IMR-90 (cell line): ENCODE measurements around the gene GATAD2A. TPM values are rescaled to one million over a fixed set of nuclear protein-coding genes. Genes with fewer than 3 reads are reported as not detected.

Experiments
- ATAC-seq: fragments of 200-7000 bp; cut with Tn5 transposase; 2 replicates; pipeline ENCODE4 v1.9.1; 2020; ENCODE audit warnings: low read depth, mild to moderate bottlenecking, moderate library complexity
- BruUV-seq: library from RNA; stranded (reverse); fragments of 400-500 nt; replicated peaks from 2 replicates; lab custom pipeline; 2021; lab: Mats Ljungman, UMichigan
- CTCF ChIA-PET: fragments of 300-600 bp; formaldehyde crosslinking; extraction: SDS; loops from one replicate; lab custom pipeline; 2021; ENCODE audit warnings: antibody characterized with exemption; lab: Yijun Ruan, JAX
- POLR2A ChIA-PET: fragments of 300-600 bp; sonication (Branson Sonifier 250); formaldehyde crosslinking; loops from one replicate; lab custom pipeline; 2022; ENCODE audit warnings: antibody characterized with exemption; ENCODE audit not compliant: unreplicated experiment; lab: Charles Lee
- DNase-seq: peaks from one replicate; pipeline ENCODE4 v3.0.0; 2013
- H2AFZ ChIP-seq: replicated peaks from 2 replicates; pipeline ENCODE3; 2013; ENCODE audit warnings: low read length, mild to moderate bottlenecking; ENCODE audit not compliant: poor library complexity
- H2AK5ac ChIP-seq: 2 replicates; pipeline ENCODE4 v1.6.1; 2013; ENCODE audit warnings: low read depth, low read length, inconsistent platforms
- H2AK9ac ChIP-seq: replicated peaks from 2 replicates; pipeline ENCODE3; 2013; ENCODE audit warnings: mild to moderate bottlenecking, low read depth, low read length, moderate library complexity; ENCODE audit not compliant: poor library complexity
- H2BK120ac ChIP-seq: 2 replicates; pipeline ENCODE4 v1.6.1; 2013; ENCODE audit warnings: low read depth, low read length, inconsistent platforms
- H2BK15ac ChIP-seq: 3 replicates; pipeline ENCODE4 v1.6.1; 2013; ENCODE audit warnings: low read depth, low read length, inconsistent platforms
- H2BK20ac ChIP-seq: 2 replicates; pipeline ENCODE4 v1.6.1; 2013; ENCODE audit warnings: low read depth, mild to moderate bottlenecking, inconsistent platforms, low read length, moderate library complexity
- H2BK5ac ChIP-seq: 2 replicates; pipeline ENCODE4 v1.6.1; 2013; ENCODE audit warnings: mild to moderate bottlenecking, low read depth, low read length, inconsistent platforms; ENCODE audit not compliant: poor library complexity, severe bottlenecking
- H3K14ac ChIP-seq: replicated peaks from 2 replicates; pipeline ENCODE4 v1.6.1; 2013; ENCODE audit warnings: low read depth, low read length, inconsistent platforms
- H3K18ac ChIP-seq: 2 replicates; pipeline ENCODE4 v1.6.1; 2013; ENCODE audit warnings: low read depth, low read length, control low read depth
- H3K23ac ChIP-seq: 2 replicates; pipeline ENCODE4 v1.6.1; 2013; ENCODE audit warnings: low read depth, low read length, inconsistent platforms
- H3K27ac ChIP-seq: 2 replicates; pipeline ENCODE4 v1.5.1; 2013; ENCODE audit warnings: mild to moderate bottlenecking, control low read depth, low read length; ENCODE audit not compliant: insufficient read depth
- H3K27me3 ChIP-seq: 2 replicates; pipeline ENCODE4 v1.6.1; 2013; ENCODE audit warnings: low read length; ENCODE audit not compliant: control insufficient read depth, insufficient read depth
- H3K36me3 ChIP-seq: 2 replicates; pipeline ENCODE4 v1.6.1; 2013; ENCODE audit warnings: low read length, mixed read lengths; ENCODE audit not compliant: control insufficient read depth, insufficient read depth
- H3K4ac ChIP-seq: 2 replicates; pipeline ENCODE4 v1.6.1; 2013; ENCODE audit warnings: low read depth, low read length, inconsistent platforms
- H3K4me1 ChIP-seq: 2 replicates; pipeline ENCODE4 v1.6.1; 2013; ENCODE audit warnings: low read length, mixed read lengths; ENCODE audit not compliant: control insufficient read depth, insufficient read depth
- H3K4me2 ChIP-seq: 2 replicates; pipeline ENCODE4 v1.6.1; 2013; ENCODE audit warnings: low read depth, mild to moderate bottlenecking, control low read depth, low read length, moderate library complexity
- H3K4me3 ChIP-seq: 2 replicates; pipeline ENCODE4 v1.5.1; 2013; ENCODE audit warnings: low read depth, mild to moderate bottlenecking, control low read depth, low read length, moderate library complexity; ENCODE audit not compliant: insufficient read depth
- H3K56ac ChIP-seq: 2 replicates; pipeline ENCODE4 v1.6.1; 2013; ENCODE audit warnings: low read length, inconsistent platforms; ENCODE audit not compliant: insufficient read depth; ENCODE audit errors: extremely low read depth
- H3K79me1 ChIP-seq, 2 experiments: 2 replicates each; pipeline ENCODE4 v1.6.1; 2013; ENCODE audit warnings: low read length in 2 of 2, inconsistent platforms in 1 of 2, low read depth in 1 of 2
- H3K9ac ChIP-seq: 2 replicates; pipeline ENCODE4 v1.6.1; 2013; ENCODE audit warnings: low read depth, low read length, control low read depth
- H3K9me1 ChIP-seq: 2 replicates; pipeline ENCODE4 v1.6.1; 2013; ENCODE audit warnings: low read length, inconsistent platforms; ENCODE audit not compliant: insufficient read depth
- H3K9me3 ChIP-seq: 2 replicates; pipeline ENCODE4 v1.6.1; 2013; ENCODE audit warnings: low read length; ENCODE audit not compliant: control insufficient read depth, insufficient read depth
- H4K20me1 ChIP-seq: 2 replicates; pipeline ENCODE4 v1.6.1; 2013; ENCODE audit warnings: low read length, inconsistent platforms; ENCODE audit not compliant: insufficient read depth
- H4K5ac ChIP-seq: 2 replicates; pipeline ENCODE4 v1.6.1; 2013; ENCODE audit warnings: mild to moderate bottlenecking, low read depth, low read length, control low read depth
- H4K8ac ChIP-seq, 2 experiments: 2 replicates each; pipeline ENCODE4 v1.6.1; 2013; ENCODE audit warnings: low read depth in 2 of 2, low read length in 2 of 2, control low read depth in 1 of 2, inconsistent platforms in 1 of 2
- H4K91ac ChIP-seq: 2 replicates; pipeline ENCODE4 v1.6.1; 2013; ENCODE audit warnings: low read depth, low read length, inconsistent platforms; ENCODE audit not compliant: insufficient read depth
- CEBPB ChIP-seq: IDR thresholded peaks from 2 replicates; pipeline ENCODE4 v1.6.1; 2012; ENCODE audit warnings: low read depth, low read length, improper control_type of control experiment
- CTCF ChIP-seq: conservative IDR thresholded peaks from 2 replicates; pipeline ENCODE4 v1.5.1; 2012; ENCODE audit warnings: mild to moderate bottlenecking, low read depth, low read length, improper control_type of control experiment
- MAZ ChIP-seq: IDR thresholded peaks from 2 replicates; pipeline ENCODE4 v1.6.1; 2012; ENCODE audit warnings: low read depth, mild to moderate bottlenecking, low read length, improper control_type of control experiment, moderate library complexity, borderline replicate concordance
- MXI1 ChIP-seq: IDR thresholded peaks from 2 replicates; pipeline ENCODE4 v1.6.1; 2012; ENCODE audit warnings: low read depth, mild to moderate bottlenecking, low read length, moderate library complexity, borderline replicate concordance
- NFE2L2 ChIP-seq: fragments of 150-350 bp; IDR thresholded peaks from 2 replicates; pipeline ENCODE4 v1.6.1; 2016; ENCODE audit warnings: low read depth, mild to moderate bottlenecking, low read length
- RAD21 ChIP-seq: IDR thresholded peaks from 2 replicates; pipeline ENCODE4 v1.6.1; 2012; ENCODE audit warnings: low read length, improper control_type of control experiment
- RCOR1 ChIP-seq: IDR thresholded peaks from 2 replicates; pipeline ENCODE4 v1.6.1; 2012; ENCODE audit warnings: mild to moderate bottlenecking, low read length, improper control_type of control experiment; ENCODE audit not compliant: insufficient replicate concordance
- RFX5 ChIP-seq: IDR thresholded peaks from 2 replicates; pipeline ENCODE4 v1.8.0; 2012; ENCODE audit warnings: low read depth, mild to moderate bottlenecking, low read length, moderate library complexity
- USF2 ChIP-seq: fragments of 150-350 bp; IDR thresholded peaks from 2 replicates; pipeline ENCODE4 v1.6.1; 2017; ENCODE audit warnings: mild to moderate bottlenecking, antibody characterized with exemption, low read length, low read depth
- WGBS, 2 experiments: methylation state at CpG; one replicate each; pipeline versions ENCODE4 v1.1.5 to v1.1.7; 2013; ENCODE audit warnings: missing lambda C conversion rate in 2 of 2; ENCODE audit not compliant: insufficient read length in 1 of 2; ENCODE audit errors: extremely low coverage in 2 of 2; 5-methylcytosine and 5-hydroxymethylcytosine counted together
- dilution Hi-C: fragments of 300-500 bp; cut with HindIII; formaldehyde crosslinking; loops from one replicate; pipeline ENCODE4 v1.14.3; 2018; ENCODE audit warnings: low sequenced_read_pairs; ENCODE audit not compliant: unreplicated experiment
- in situ Hi-C: fragments of 300-500 bp; cut with MboI; formaldehyde crosslinking; loops from 3 replicates; pipeline ENCODE4 v1.14.3; 2019; ENCODE audit warnings: low sequenced_read_pairs, inconsistent platforms, mixed read lengths
- intact Hi-C: fragments of 100-400 bp; cut with micrococcal nuclease; formaldehyde crosslinking; loops from 2 replicates; pipeline ENCODE4 v1.10.0; 2022
- polyA plus RNA-seq, 3 experiments: library from polyadenylated mRNA; depleted of rRNA; stranded (reverse); fragments of >200 nt; gene quantifications; 2 replicates each; pipeline ENCODE4 v1.2.3, GENCODE V29; 2012; ENCODE audit warnings: low replicate concordance in 1 of 3
- total RNA-seq: library from RNA; depleted of rRNA; stranded (reverse); fragments of >200 nt; gene quantifications from 2 replicates; pipeline ENCODE4 v1.2.3, GENCODE V29; 2012

Gene GATAD2A
- total and polyA plus RNA-seq, 2 of the 4 experiments (the other 2 are of a cell fraction), result 23.5 to 33.2 TPM

- H3K4me2 ChIP-seq, result peak overlapping the region; percentile 82
- H3K9ac ChIP-seq, result peak overlapping the region; percentile 52; the same call in 1 of the 2 replicates
- BruUV-seq, result no TSS peak
- peak overlapping the region; percentile 10 for H4K91ac ChIP-seq
- peak overlapping the region; percentile 71 for H3K14ac ChIP-seq
- no peaks in the 10 kb centered on the region for H3K9me3 ChIP-seq
- 0 out of 2 replicates have a peak overlapping the region, but pooled peaks have one; percentile 3 for H3K4ac ChIP-seq
- peak overlapping the region; percentile 27; the same call in 1 of the 2 replicates for H2AK5ac ChIP-seq
- H4K5ac ChIP-seq, result peak overlapping the region; percentile 75
- TF ChIP-seq RAD21 (no peak), CEBPB (no peak), MXI1 (no peak), RCOR1 (no peak), USF2 (peak; percentile 53), CTCF (0 out of 2 replicates have a peak, but pooled peaks have one; percentile 12), MAZ (no peak), RFX5 (peak; percentile 76; the same call in 1 of the 2 replicates), NFE2L2 (no peak)
- H4K20me1 ChIP-seq, result peaks cover 6% of the 10 kb centered on the region; the same call in 1 of the 2 replicates
- H2AK9ac ChIP-seq, result peak overlapping the region; percentile 18
- peak overlapping the region; percentile 12; the same call in 1 of the 3 replicates for H2BK15ac ChIP-seq
- ChIA-PET CTCF (no interaction called here), POLR2A (no interaction called here)
- H3K9me1 ChIP-seq, result peaks cover 11% of the 10 kb centered on the region; the same call in 1 of the 2 replicates
- no peak overlapping the region for H3K4me3 ChIP-seq
- peak; percentile 76 for ATAC-seq
- H3K23ac ChIP-seq, result peak overlapping the region; percentile 13; the same call in 1 of the 2 replicates
- H3K36me3 ChIP-seq, result no peaks in the 10 kb centered on the region
- intact Hi-C loops (no loop called here), dilution Hi-C loops (no loop called here), in situ Hi-C loops (loop anchor here (25.0 kb wide), 1 partner anchor 237 kb away; the partner anchor contains the start of genes GMIP and LPAR2)
- DNase-seq, result peak; percentile 38
- peaks cover 9% of the 10 kb centered on the region for H3K4me1 ChIP-seq
- peak overlapping the region; percentile 6; the same call in 1 of the 2 replicates for H3K27ac ChIP-seq
- H2BK120ac ChIP-seq, result peak overlapping the region; percentile 28; the same call in 1 of the 2 replicates
- peak overlapping the region; percentile 29; the same call in 1 of the 2 replicates for H3K18ac ChIP-seq
- H2BK5ac ChIP-seq, result no peak overlapping the region
- WGBS, 2 experiments, result no CpG with 5 or more reads among the region's 9 CpGs
- H3K27me3 ChIP-seq, result no peaks in the 10 kb centered on the region
- peak overlapping the region; percentile 29 to 74; a peak in 3 of 4 replicates for H4K8ac ChIP-seq
- no peak overlapping the region; the same call in 1 of the 2 replicates for H3K56ac ChIP-seq
- H3K79me1 ChIP-seq, result peaks cover 12 to 67% of the 10 kb centered on the region in 2 experiments
- H2BK20ac ChIP-seq, result 0 out of 2 replicates have a peak overlapping the region, but pooled peaks have one; percentile 7
- peak overlapping the region; percentile 53 for H2AFZ ChIP-seq
Measured at GRCh38 chr19:19399733-19400433, 5.6 kb upstream of the GATAD2A start.
